ENCODE results near the gene ACP6.

- no peak for TF ChIP-seq CTCF (IDR thresholded peaks at IDR 0.05)
- no peak for TF ChIP-seq HMGXB4 (CRISPR knock-in tag; IDR thresholded peaks at IDR 0.05)
- TF ChIP-seq NFATC4 (CRISPR knock-in tag; IDR thresholded peaks at IDR 0.05) = no peak
- no peak for TF ChIP-seq NR2C2 (CRISPR knock-in tag; IDR thresholded peaks at IDR 0.05)
- no peak for TF ChIP-seq FOXK1 (CRISPR knock-in tag; IDR thresholded peaks at IDR 0.05)
- TF ChIP-seq MXD4 (CRISPR knock-in tag; IDR thresholded peaks at IDR 0.05; ENCODE audit: borderline replicate concordance) = no peak
- TF ChIP-seq ELF4 (CRISPR knock-in tag; IDR thresholded peaks at IDR 0.05; ENCODE audit: low read depth) = no peak
- no peak for TF ChIP-seq CREB1 (CRISPR knock-in tag; IDR thresholded peaks at IDR 0.05)
- TF ChIP-seq ATF1 (CRISPR knock-in tag; IDR thresholded peaks at IDR 0.05) = no peak
- TF ChIP-seq PRDM15 (CRISPR knock-in tag; IDR thresholded peaks at IDR 0.05) = no peak
- no peak for TF ChIP-seq IRF2 (CRISPR knock-in tag; IDR thresholded peaks at IDR 0.05; ENCODE audit: borderline replicate concordance, low read depth)
Observed at GRCh38 chr1:147603986-147604385, 66.3 kb downstream of the ACP6 start.

Measured in WTC11 (cell line).